ENCODE results near the gene ITPRID1. TPM values are rescaled to one million over a fixed set of nuclear protein-coding genes. Genes with fewer than 3 reads are reported as not detected.

Gene ITPRID1
- total RNA-seq, 4 donors from 2014 or later, result 0.49 TPM; not detected in 3

GRCh38 chr7:31475368-31475767 lies 38.5 kb upstream of the ITPRID1 start:
- Histone ChIP-seq H3K4me1 (no peaks in the 10 kb centered on the region), H3K36me3 (no peaks in the 10 kb centered on the region), H3K9me3 (no peaks in the 10 kb centered on the region), H3K27me3 (peaks cover 8% of the 10 kb centered on the region), H3K27ac (no peak overlapping the region), H3K4me3 (no peak overlapping the region)
- WGBS, 2 donors (ENCODE audit: low coverage in 1 of 2), result 7 to 12% methylated on average over 1 of the region's 1 CpG
- ATAC-seq, result no peak
- TF ChIP-seq CTCF (IDR thresholded peaks at IDR 0.05), result no peak

- ATAC-seq, result no peak
- Histone ChIP-seq H3K4me3 (no peak overlapping the region), H3K4me1 (no peaks in the 10 kb centered on the region), H3K9me3 (no peaks in the 10 kb centered on the region), H3K27ac (no peak overlapping the region), H3K36me3 (no peaks in the 10 kb centered on the region), H3K27me3 (peaks cover 8% of the 10 kb centered on the region)
- TF ChIP-seq POLR2A (IDR thresholded peaks at IDR 0.05) (no peak), POLR2AphosphoS5 (IDR thresholded peaks at IDR 0.05) (no peak), EP300 (IDR thresholded peaks at IDR 0.05) (no peak), CTCF (IDR thresholded peaks at IDR 0.05) (no peak)
- WGBS, 2 donors (ENCODE audit: low coverage in 1 of 2), result 80 to 91% methylated on average over 4 to 6 of the region's 7 CpGs
Observed at GRCh38 chr7:31476073-31476745, 37.7 kb upstream of the ITPRID1 start.

- 84 to 93% methylated on average over 9 to 10 of the region's 11 CpGs for WGBS, 2 donors (ENCODE audit: low coverage in 1 of 2)
- Histone ChIP-seq H3K36me3 (no peaks in the 10 kb centered on the region), H3K27ac (no peak overlapping the region), H3K9me3 (no peaks in the 10 kb centered on the region), H3K4me1 (no peaks in the 10 kb centered on the region), H3K27me3 (peaks cover 8% of the 10 kb centered on the region), H3K4me3 (no peak overlapping the region)
- TF ChIP-seq POLR2AphosphoS5 (IDR thresholded peaks at IDR 0.05) (no peak), EP300 (IDR thresholded peaks at IDR 0.05) (no peak), CTCF (IDR thresholded peaks at IDR 0.05) (no peak), POLR2A (IDR thresholded peaks at IDR 0.05) (no peak)
- ATAC-seq, result no peak
Observed at GRCh38 chr7:31476941-31477677, 36.8 kb upstream of the ITPRID1 start.

DNA sequence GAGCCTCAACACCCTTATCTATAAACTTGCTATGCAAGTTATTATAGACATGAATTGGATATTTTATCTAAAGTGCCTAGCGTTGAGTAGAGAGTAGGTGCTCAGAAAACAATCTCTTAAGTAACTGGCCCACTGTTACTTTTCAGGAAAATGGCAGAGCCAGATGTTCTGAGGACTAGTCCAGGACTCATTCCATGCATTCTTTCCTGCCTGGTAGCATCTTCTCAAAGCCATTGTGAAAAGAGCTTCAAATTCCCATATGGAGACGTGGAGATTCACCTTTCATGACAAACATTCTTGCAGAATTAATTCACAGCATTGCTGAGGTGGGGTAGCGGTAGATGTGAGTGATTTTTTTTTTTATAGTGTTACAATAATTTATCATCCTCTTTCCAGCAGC lies 35.9 kb upstream of the ITPRID1 start:
- H3K9me3 ChIP-seq, result no peaks in the 10 kb centered on the region
- no peak overlapping the region for H3K4me3 ChIP-seq
- peaks cover 8% of the 10 kb centered on the region for H3K27me3 ChIP-seq
- ATAC-seq, result no peak
- H3K4me1 ChIP-seq, result no peaks in the 10 kb centered on the region
- no peaks in the 10 kb centered on the region for H3K36me3 ChIP-seq
- 61 to 88% methylated on average over 3 of the region's 3 CpGs for WGBS, 2 donors (ENCODE audit: low coverage in 1 of 2)
- no peak for TF ChIP-seq POLR2A (IDR thresholded peaks at IDR 0.05)
- no peak for TF ChIP-seq EP300 (IDR thresholded peaks at IDR 0.05)
- no peak for TF ChIP-seq POLR2AphosphoS5 (IDR thresholded peaks at IDR 0.05)
- no peak for TF ChIP-seq CTCF (IDR thresholded peaks at IDR 0.05)
- no peak overlapping the region for H3K27ac ChIP-seq

GRCh38 chr7:31478721-31479120 lies 35.2 kb upstream of the ITPRID1 start:
- Histone ChIP-seq H3K9me3 (no peaks in the 10 kb centered on the region), H3K27me3 (peaks cover 8% of the 10 kb centered on the region), H3K36me3 (no peaks in the 10 kb centered on the region), H3K4me1 (no peaks in the 10 kb centered on the region), H3K27ac (no peak overlapping the region), H3K4me3 (no peak overlapping the region)
- 26 to 27% methylated on average over 6 of the region's 6 CpGs for WGBS, 2 donors (ENCODE audit: low coverage in 1 of 2)
- no peak for ATAC-seq
- TF ChIP-seq POLR2AphosphoS5 (IDR thresholded peaks at IDR 0.05) (no peak), POLR2A (IDR thresholded peaks at IDR 0.05) (no peak), EP300 (IDR thresholded peaks at IDR 0.05) (no peak), CTCF (IDR thresholded peaks at IDR 0.05) (no peak)

All from gastroesophageal sphincter (tissue), 4 donors.